ENCODE results near the gene GEN1. TPM values are rescaled to one million over a fixed set of nuclear protein-coding genes. Genes with fewer than 3 reads are reported as not detected.

Gene GEN1
- total and polyA plus RNA-seq, 2 of the 13 experiments (the other 11 are each of a cell fraction or from before 2014, with no cell fraction given) = 9.9 to 27.1 TPM

DNA sequence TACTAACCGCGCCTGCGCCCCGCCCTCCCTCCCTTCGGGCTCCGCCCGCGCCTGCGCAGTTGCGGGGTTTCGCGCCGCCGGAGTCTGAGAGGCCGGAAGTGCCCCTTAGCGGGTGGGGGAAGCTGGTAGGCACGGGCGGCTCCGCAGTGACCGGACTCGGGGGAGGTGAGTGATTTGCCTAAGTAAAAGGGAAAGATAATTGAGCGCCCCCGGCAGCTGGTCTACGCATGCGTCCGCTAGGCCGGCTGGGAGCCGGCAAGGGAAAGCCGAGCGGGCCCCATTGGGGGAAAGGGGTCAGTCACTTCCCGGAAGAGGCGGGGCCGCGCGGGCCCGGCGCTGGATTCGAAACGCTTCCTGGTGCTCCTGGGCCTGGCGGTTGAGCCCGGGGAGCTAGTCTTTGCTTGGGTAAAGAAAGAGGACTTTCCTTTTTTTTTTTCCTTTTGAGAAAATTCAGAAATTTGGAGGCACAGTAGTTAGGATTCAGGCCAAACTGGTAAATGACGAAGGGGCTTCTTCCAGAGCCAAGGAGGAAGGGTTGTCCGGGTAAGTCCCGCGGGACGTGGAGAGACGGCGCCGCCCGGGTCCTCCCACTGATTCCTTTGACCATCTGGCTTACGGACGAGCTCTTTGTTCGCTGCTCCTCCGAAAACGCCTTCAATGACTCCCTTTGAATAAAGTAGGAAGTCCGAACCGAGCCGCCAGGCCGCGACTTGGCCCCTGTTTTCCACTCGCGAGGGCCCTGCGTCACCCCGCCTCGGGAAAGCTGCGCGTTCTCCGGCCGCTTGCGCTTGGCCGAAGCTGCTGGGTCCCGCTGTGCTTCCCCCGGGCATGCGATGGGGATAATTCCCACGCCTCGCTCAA is at the start of gene GEN1, which contains the start of gene SMC6 (continued):
- TF ChIP-seq POGK (CRISPR knock-in tag; conservative IDR thresholded peaks at IDR 0.05) = peak; percentile 28; the same call in 1 of the 2 replicates
- TF ChIP-seq, protein P1, sequence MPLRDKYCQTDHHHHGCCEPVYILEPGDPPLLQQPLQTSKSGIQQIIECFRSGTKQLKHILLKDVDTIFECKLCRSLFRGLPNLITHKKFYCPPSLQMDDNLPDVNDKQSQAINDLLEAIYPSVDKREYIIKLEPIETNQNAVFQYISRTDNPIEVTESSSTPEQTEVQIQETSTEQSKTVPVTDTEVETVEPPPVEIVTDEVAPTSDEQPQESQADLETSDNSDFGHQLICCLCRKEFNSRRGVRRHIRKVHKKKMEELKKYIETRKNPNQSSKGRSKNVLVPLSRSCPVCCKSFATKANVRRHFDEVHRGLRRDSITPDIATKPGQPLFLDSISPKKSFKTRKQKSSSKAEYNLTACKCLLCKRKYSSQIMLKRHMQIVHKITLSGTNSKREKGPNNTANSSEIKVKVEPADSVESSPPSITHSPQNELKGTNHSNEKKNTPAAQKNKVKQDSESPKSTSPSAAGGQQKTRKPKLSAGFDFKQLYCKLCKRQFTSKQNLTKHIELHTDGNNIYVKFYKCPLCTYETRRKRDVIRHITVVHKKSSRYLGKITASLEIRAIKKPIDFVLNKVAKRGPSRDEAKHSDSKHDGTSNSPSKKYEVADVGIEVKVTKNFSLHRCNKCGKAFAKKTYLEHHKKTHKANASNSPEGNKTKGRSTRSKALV (CRISPR knock-in tag; IDR thresholded peaks at IDR 0.05) = no peak
- 0 out of 2 replicates have a peak, but pooled peaks have one; percentile 14 for TF ChIP-seq ZNF564 (CRISPR knock-in tag; IDR thresholded peaks at IDR 0.05)
- no peak for TF ChIP-seq ZNF136 (CRISPR knock-in tag; IDR thresholded peaks at IDR 0.05; ENCODE audit: low read depth)
- no peak for TF ChIP-seq ZNF614 (CRISPR knock-in tag; IDR thresholded peaks at IDR 0.05; ENCODE audit: borderline replicate concordance)
- no peak for TF ChIP-seq PHF5A (CRISPR knock-in tag; IDR thresholded peaks at IDR 0.05; ENCODE audit: low read depth, unreplicated experiment)
- peak; percentile 80 for TF ChIP-seq HNRNPLL (IDR thresholded peaks at IDR 0.05; ENCODE audit: low read depth, low read length, poor library complexity, severe bottlenecking)
- 0 out of 2 replicates have a peak, but pooled peaks have one; percentile 20 for TF ChIP-seq ZFP1 (CRISPR knock-in tag; IDR thresholded peaks at IDR 0.05)
- TF ChIP-seq ZBTB7B (CRISPR knock-in tag; IDR thresholded peaks at IDR 0.05) = peak; percentile 9; the same call in 1 of the 2 replicates
- 0 out of 2 replicates have a peak, but pooled peaks have one; percentile 34 for TF ChIP-seq HOXA3 (CRISPR knock-in tag; IDR thresholded peaks at IDR 0.05)
- no peak; the same call in 1 of the 2 replicates for TF ChIP-seq MEIS1 (CRISPR knock-in tag; IDR thresholded peaks at IDR 0.05; ENCODE audit: borderline replicate concordance)
- TF ChIP-seq, protein P2, sequence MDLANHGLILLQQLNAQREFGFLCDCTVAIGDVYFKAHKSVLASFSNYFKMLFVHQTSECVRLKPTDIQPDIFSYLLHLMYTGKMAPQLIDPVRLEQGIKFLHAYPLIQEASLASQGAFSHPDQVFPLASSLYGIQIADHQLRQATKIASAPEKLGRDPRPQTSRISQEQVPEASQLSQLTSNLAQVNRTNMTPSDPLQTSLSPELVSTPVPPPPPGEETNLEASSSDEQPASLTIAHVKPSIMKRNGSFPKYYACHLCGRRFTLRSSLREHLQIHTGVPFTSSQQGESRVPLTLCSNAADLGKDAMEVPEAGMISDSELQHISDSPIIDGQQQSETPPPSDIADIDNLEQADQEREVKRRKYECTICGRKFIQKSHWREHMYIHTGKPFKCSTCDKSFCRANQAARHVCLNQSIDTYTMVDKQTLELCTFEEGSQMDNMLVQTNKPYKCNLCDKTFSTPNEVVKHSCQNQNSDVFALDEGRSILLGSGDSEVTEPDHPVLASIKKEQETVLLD (CRISPR knock-in tag; IDR thresholded peaks at IDR 0.05; ENCODE audit: low read depth) = peak; percentile 79
- peak; percentile 32; the same call in 1 of the 2 replicates for TF ChIP-seq ZMYM4 (CRISPR knock-in tag; IDR thresholded peaks at IDR 0.05)
- TF ChIP-seq, protein P3, sequence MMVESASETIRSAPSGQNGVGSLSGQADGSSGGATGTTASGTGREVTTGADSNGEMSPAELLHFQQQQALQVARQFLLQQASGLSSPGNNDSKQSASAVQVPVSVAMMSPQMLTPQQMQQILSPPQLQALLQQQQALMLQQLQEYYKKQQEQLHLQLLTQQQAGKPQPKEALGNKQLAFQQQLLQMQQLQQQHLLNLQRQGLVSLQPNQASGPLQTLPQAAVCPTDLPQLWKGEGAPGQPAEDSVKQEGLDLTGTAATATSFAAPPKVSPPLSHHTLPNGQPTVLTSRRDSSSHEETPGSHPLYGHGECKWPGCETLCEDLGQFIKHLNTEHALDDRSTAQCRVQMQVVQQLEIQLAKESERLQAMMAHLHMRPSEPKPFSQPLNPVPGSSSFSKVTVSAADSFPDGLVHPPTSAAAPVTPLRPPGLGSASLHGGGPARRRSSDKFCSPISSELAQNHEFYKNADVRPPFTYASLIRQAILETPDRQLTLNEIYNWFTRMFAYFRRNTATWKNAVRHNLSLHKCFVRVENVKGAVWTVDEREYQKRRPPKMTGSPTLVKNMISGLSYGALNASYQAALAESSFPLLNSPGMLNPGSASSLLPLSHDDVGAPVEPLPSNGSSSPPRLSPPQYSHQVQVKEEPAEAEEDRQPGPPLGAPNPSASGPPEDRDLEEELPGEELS (CRISPR knock-in tag; IDR thresholded peaks at IDR 0.05) = no peak
- TF ChIP-seq PITX1 (CRISPR knock-in tag; IDR thresholded peaks at IDR 0.05) = no peak
- no peak for TF ChIP-seq FIP1L1 (IDR thresholded peaks at IDR 0.05; ENCODE audit: borderline replicate concordance, insufficient read depth, low read depth, low read length)
- peak; percentile 31 for TF ChIP-seq KLF6 (CRISPR knock-in tag; IDR thresholded peaks at IDR 0.05)
- no peak for TF ChIP-seq ZNF782 (CRISPR knock-in tag; IDR thresholded peaks at IDR 0.05; ENCODE audit: borderline replicate concordance)
- TF ChIP-seq EED (CRISPR knock-in tag; IDR thresholded peaks at IDR 0.05) = no peak
- peak; percentile 11; the same call in 1 of the 2 replicates for TF ChIP-seq E2F1 (CRISPR knock-in tag; IDR thresholded peaks at IDR 0.05)

All from HepG2 (cell line).